ENCODE results near the gene TNFRSF18.

Gene TNFRSF18

DNA sequence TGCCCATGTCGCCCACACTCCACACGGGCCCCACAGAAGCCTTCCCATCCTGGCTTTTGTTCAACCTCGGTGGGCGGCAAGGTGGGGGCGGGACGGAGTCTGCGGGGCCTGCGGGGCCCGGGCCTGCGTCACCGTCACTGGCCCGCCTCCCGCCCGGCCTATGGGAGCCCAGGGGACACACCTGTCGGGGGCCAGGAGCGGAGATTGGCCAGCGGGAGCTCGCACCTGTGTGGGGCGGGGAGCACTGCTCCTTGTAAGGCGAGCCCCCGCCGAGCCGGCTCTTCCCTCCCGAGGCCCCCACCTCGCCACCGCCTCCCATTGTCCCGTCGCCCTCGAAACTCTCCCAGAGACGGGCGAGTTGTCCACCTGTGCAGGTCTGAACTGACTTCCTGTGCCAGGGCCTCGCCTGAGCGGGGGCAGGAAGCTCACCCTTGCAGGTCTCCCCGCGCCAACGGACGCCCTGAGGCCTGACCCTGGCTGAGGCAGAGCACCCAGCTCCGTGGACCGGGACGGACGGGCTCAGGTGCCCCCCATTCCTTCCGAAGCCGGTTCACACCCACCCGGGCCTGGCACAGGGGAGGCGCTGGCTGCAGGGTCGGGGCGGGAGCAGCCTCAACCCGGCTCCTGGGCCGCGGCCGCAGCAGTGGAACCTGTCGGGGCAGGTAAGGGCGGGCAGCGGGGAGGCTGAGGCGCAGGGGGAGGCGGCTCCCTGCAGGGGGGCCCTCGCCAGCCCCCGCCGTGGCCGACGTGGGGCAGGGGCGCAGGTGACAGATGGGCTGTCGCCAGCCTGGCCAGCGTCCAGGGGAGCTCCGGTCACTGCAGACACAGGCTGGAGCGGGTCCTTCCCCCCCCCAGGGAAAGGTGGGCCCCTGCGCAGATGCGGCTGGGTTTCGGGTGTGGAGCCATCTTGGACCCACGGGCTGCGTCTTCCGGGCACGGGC, 43.5 kb downstream of the TNFRSF18 start:
- no peak for DNase-seq

DNA sequence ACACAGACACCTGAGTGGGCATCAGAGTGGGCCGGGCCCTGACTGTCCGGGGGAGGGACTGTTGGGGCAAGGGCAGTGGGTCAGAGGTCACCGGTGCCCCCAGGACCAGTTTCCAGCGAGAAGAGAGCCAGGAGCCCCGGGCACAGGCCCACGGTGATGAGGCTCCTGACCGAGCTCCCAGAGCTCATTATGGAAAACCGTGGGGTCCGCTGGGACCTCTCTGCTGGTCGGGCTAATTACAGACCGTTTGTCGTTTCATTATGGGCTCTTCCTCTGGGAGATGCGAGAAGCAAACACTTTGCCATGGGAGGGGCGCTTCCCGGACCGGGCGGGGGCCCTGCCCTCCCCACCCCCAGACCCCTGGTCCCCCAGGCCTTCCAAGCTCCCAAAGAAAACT, 44.7 kb downstream of the TNFRSF18 start:
- DNase-seq, result no peak

DNA sequence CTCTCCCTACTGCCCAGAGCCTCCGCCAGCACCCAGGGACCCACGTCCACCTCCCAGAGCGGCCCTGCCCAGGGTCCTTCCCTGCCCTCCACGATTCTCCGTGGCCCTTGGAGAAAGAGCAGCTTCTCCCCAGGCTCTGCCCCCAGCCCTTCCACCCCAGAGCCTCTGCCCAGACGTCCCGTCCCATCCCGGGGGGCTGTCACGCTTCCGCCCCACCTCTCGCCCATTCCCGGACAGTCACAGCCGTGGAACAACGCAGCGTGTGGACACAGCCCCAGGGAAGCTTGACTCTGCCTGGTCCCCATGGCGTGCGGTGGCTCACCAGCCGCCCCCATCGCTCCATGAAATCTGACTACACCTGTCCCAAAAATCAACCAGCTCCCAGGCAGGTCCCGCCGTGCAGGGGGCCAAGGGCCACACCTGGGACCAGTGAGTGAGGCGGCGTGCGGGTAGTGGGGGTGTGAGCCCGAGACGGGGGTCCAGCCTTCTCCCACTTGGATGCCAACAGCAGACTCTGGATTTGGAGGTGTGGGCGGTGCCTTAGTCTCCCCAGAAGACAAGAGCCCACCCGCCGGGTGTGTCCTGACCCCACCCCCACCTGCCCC, 45.2 kb downstream of the TNFRSF18 start:
- no peak for DNase-seq

DNA sequence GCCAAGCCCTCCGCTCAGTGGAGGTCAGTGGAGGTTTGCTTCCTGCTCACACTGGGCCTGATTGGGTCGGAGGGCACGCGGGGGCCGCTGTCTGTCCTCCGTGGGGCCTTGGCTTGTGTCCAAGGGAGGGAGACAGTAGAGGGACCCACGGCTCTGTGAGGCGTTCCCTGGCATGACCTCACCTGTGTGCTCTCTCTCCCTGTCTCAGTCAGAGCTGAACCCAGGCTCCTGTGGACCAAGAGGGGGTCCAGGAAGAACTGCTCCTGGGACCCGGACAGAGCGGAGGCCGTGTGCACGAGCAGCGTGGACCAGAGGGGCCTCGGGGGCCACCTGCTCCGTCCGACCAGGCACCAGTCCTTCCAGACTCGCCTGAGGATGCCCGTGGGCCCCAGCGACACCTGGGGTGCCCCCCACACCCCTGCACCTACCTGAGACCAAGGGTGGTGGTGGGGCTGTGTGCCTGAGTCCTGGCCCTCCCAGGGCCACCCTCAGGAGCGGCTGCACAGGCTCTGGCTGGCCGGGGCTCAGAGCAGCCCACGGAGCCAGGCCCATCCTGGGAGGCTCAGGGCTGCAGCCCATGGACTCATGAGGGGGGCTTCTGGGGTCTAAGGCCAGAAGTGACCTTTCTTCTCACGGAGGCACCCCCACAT, 46.0 kb downstream of the TNFRSF18 start:
- no peak for DNase-seq

DNA sequence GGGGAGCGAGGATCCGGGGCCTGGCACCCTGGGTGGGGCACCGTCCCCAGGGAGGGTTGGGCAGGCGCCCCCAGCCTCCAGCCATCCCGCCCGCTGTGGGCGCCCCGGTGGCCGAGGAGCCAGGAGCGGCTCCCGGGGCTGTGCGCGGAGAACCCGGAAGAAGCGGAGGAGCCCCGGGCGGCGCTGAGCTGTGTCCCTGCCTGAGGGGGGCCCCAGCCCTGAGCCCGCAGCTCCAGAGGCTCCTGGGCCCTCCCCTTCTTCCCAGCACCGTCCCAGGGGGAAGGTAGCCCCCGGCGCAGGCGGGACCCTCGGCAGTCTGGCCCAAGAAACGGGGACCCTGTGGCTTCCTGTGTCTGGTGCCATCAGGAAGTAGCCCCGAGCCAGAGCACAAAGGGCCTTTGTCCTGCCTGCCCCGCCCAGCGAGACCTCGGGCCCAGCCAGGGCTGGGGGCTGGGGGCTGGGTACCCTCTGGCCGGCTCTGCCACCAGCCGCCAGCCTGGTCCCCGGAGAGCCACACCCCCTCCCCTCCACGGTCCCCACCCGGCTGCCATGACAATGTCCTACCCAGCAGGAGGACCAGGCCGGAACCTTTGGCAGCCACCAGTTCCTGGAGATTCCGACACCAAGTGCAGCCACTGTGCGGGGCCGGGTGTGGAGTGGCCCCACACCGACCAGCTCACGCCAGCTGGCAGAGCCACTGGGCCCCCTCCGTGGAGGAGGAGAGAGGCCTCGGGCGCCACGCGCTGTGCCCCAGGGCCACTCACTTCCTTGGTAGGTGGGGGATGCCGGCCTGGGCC, 48.3 kb downstream of the TNFRSF18 start:
- peak; percentile 49 for DNase-seq

DNA sequence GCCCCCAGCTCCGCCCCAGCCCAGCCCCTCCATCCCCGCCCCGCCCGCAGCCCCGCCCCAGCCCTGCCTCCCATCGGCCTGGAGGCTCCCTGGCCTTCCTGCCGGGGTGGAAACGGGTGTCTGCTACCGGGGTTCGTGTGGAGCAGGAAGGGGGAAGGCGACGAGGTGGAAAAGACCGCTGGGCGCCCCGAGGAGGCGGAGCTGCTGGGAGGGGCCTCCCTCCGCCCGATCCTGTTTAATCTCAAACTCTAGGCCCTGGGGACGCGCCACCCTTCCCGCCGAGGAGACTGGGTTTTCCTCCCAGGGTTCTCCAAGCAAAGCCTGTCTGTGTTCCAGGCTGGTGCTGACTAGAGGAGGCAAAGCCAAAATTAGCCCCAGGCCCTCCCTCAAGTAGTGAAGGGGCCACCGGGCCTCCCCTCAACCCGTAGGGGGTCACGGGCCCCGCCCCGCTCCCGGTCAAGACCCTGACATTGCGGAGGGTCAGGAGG, 48.9 kb downstream of the TNFRSF18 start:
- peak; percentile 76 for DNase-seq

DNA sequence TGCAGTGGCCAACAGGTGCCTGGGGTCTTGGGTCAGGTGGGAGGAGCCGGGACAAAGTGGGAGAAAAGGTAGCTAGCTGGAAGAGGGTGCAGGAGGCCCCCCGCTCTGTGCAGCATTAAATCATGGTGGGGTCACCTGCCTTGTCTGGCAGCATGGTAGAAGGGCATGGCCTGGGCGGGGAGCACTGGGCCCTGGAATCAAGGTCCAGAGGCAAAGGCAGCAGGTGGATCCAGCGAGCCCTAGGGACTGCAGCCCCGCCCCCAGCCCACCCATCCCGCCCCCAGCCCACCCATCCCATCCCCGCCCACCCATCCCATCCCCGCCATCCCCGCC, 49.4 kb downstream of the TNFRSF18 start:
- DNase-seq, result no peak

DNA sequence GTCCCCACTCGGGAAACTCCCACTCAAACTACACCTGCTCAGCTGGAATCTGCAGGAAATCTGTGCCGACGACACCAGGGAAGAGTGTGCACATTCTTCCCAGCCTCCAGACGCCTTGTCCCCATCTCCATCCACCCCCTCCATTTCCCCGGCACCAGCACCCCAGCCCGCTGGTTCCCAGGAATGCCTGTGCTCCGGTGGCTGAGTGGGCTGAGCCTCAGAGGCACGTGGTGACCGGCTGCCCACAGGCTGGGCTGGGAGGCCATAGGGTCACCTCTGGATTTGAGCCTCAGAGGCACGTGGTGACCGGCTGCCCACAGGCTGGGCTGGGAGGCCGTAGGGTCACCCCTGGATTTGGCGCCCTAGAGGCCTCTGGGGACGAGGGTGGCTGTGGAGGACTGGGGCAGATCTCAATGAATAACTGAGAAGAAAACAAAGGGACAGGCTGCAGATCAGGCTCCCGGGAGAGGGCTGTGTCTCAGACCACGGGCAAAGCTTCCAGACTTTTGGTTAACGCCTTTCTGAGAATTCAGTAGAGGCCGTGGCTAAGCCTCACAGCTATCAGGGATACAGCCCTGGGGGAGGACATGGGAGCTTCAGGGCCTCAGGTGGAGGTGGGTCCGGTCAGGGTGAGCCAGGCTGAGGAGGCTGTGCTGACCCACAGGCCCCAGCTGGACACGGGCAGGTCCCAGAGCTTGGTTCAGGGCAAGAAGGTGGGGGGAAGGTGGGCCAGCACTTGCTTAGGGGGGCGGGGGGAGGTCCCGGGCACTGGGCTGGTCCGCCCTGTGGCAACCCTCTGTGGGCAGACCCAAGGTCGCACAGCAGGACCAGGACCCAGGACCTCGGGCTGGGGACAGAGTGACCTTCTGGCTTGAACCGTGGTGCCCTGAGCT, 50.0 kb downstream of the TNFRSF18 start:
- DNase-seq, result no peak

DNA sequence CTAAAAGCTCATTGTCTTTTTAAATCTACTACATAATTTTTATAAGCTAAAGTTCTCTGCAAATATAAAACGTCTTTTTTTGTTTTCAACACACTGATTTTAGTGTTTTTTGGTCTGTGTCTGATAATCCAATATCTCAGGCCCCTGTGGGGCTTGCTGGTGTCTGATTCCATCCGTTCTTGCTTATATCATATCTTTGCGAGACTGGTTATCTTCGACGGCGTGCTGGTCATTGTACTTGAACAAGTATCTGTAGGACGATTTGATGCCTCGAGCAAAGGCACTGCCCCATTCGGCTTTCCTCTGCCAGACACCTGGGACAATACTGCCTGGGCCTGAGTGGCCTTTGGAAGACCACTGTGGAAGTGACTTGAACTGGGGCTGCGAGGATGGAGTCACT, 51.1 kb downstream of the TNFRSF18 start:
- no peak for DNase-seq

DNA sequence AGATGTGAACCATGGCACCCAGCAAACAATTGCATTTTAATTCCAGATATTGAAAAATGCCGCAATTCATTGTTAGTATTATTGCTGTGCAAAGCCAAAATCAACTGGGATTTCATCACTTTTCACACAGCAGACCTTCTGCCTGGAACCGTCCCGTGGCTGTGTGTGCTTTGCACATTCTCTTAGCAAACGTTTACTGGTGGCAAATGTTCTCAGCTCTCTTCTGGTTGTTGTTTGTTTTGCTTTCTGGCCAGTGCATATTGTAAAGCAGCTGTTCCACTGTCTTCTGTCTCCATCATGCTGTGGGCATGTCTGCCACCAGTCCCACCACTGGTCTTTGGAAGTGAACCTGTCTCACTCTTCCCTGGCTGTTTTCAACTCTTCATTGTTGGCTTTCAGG, 52.5 kb downstream of the TNFRSF18 start:
- no peak for DNase-seq

Measured in OCI-M1 (cell line).